Head of caudate nucleus (tissue), 42 donors: Measurements from ENCODE around the gene ANKRD13B.

Source experiments
- DNase-seq, 42 donors: peaks; one replicate each; pipeline versions ENCODE4 v3.0.0 to v3.0.0-alpha.2; 2020 to 2021; ENCODE audit warnings: mixed read lengths in 7 of 42
- intact Hi-C: fragments of 100-400 bp; cut with DNase I; formaldehyde crosslinking; loops from one replicate; pipeline ENCODE4 v1.15.0; 2022

The ANKRD13B gene

DNA sequence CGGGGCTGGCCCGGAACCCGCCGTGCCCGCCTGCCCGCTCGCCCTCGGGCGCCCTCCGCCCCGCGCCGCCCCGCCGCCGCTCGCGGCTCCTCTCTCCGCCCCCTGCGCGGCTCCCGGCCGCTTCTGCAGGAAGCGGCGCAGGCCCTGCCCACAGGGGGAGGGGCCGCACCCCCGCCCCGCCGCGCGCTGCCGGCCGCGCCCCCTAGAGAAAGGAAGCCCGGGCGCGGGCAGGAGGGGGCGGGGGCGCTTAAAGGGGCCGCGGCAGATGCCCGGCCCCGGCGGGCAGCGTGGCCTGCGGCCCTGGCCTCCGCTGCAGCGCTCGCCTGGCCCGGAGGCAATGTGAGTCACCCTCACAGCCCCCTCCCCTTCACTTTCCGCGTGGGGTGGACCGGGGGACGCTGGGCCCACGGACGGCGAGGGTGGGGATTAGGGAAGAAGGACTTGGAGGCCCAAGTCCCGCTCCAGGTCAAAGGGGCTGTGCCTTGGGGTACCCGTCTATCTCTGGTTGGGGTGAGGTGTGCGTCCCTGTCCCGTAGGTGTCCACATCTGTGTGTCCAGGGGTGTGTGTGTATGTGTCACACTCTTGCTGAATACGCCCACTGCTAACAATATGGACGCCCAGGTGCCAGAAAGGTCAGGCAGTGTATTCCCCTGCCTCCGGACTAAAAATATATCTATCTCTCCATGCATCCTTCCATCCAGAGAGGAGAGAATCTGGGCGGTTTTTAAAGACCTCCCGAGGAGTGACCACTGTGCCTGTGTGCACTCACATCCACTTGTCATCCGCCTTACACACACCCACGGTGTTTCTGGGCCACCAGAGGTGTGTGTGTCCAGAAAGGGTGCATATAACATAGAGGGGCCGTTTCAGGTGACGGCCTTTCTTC is 3.2 kb upstream of the ANKRD13B start, which contains the start of gene GIT1:
TSS of gene GIT1 (minus strand) at position 125 of the 887 bp plus-strand sequence. CDS start 270 bp downstream, outside the sequence.
- intact Hi-C loops: no loop called here
- peak; percentile 63 to 95 (median 89) for DNase-seq

DNA sequence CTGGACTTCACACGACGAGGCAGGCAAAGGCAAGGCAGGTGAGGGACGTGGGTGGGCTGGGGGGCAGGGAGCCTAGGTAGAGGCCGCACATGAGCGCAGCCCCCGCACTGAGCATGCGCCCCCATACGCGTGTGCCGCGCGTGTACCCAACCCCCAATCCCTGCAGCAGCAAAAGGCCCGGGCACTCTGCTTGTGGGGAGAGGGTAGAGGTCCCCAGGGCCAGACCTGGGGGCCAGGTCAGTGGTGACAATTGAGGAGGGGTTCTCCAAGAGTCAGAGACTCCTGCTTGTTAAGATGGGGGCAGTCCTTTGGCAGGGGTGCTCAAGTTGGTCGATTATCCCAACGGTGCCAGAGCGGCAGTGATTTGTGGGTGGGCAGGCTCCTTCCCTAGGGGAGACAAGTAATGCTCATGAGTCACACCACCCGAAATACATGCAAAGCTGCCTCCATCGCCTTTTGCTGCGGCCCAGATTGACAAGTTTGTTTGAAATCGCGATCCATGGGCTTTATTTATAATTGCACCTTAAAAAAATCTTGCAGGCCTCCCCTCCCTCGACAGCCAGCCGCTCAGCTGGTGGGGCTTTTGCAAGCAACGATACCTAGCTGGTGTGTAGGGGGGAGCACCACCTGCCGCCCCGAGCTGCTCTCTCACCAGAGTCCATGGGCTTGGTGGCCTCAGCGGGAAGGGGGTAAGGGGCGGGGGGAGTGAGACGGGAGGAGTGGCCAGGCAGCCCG is 2.4 kb upstream of the ANKRD13B start:
- DNase-seq: peak in 33 of 42 donors; percentile 54 to 87 (median 72)
- intact Hi-C loops: no loop called here

DNA sequence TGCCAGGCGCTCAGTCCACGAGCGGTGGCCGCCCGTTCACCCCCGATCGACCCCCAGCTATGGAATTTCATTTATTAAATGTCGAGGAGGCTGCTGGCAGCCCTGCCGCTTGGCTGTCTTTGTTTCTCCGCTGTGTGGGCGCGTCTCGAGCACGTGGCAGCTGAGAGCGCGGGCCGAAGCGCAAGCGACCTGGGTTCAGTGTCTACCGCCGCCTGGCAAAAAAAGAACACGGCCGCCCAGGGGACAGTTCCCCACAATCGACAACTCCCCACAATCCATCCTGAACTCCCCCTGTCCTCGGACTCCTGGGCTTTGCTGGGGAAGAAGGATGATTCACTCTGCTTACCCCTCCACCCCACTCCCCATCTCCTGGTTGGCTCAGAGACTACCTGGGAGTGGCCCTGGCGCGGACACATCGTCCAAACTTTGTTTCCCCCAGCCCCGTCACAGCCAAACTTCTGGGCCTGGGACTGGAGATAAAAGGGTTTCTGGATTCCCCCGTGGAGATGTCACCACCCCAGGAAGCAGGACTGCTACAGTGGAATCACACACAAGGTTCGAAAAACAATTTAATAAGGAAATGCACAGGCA is 1.7 kb upstream of the ANKRD13B start:
- intact Hi-C loops: no loop called here
- DNase-seq: peak in 36 of 42 donors; percentile 56 to 85 (median 71)

DNA sequence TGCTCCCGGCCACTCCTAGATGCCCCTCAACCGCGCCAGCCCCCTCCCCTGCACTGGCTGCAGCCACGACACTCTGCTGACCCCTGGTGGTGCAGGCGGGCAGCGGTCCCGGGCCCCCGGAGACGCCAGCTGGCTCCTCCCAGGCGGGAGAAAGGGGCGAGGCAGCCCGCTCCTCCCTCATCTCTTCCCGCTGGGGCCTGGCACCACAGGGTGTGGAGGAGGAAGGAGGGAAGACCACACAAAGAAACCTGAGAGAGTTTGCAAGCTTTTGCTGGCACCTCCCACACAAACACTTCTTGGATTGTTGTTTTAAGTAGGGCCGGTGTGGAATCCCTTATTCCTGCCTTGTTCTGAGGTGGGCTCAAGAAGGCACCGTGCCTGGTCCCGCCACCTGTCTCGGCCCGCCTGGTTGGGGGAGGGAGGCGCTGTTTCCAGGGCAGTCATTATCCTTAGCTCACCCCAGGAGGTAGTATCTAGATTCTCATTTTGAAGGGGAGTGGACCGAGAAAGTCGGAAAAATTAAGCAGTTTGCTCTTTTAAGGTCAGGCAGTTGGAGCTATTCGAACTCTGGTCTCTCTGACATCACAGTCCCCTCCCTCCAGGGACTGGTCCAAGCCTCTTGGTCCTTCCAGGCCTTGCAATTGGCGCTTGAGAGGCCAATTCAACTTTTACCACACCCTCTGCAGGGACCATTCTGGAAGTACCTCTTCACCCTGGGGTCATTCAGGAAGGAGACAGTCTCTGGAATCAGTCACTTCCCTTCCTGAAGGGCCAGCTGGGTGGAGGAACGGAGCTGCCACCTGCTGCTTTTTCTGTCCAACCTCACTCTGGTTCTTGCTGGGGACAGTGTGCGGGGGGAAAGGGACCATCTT is 959 bp upstream of the ANKRD13B start:
- peak; percentile 83 to 98 (median 94) for DNase-seq
- intact Hi-C loops: no loop called here

DNA sequence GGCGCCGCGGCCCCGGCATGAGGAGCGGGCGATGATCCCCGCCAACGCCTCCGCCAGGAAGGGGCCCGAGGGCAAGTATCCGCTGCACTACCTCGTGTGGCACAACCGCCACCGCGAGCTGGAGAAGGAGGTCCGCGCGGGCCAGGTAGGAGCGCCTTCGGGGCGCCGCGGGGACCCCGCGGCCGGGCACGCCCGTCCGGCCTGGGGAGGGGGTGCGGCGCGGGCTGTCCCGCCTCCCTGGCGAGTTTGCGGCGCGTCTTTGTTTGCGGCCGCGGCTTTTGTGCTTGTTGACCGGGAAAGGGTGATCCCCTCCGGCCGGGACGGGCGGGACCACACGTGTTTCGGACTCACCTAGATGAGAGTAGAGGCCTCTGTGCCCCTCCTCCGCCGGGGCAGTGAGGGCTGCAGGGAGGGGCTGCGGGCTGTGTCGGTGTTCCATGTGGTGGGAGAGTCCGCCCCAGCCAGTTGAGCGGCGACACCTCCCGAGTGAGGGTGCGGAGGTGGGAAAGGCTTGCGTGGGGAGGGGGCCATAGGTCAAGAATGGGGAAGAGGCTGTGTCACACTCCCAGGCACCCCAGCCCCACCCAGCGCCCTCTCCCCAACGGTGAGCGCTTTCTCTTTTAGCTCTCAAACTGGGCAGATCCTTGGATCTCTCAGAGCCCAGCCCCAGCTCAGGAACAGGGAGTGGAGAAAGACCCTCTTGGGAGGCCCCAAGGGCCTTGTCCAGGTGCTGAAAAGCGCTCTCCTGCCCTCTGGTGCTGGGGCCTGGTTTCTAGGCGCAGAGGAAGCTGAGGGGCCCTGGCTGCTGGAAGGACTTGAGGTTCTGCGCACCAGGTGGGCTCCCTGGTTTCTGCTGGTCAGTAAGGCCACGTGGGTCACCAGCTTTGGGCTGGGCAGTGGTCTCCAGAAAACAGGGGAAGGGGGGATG is 923 bp downstream of the ANKRD13B start:
- intact Hi-C loops: no loop called here
- peak in 14 of 42 donors; percentile 24 to 69 (median 32) for DNase-seq

DNA sequence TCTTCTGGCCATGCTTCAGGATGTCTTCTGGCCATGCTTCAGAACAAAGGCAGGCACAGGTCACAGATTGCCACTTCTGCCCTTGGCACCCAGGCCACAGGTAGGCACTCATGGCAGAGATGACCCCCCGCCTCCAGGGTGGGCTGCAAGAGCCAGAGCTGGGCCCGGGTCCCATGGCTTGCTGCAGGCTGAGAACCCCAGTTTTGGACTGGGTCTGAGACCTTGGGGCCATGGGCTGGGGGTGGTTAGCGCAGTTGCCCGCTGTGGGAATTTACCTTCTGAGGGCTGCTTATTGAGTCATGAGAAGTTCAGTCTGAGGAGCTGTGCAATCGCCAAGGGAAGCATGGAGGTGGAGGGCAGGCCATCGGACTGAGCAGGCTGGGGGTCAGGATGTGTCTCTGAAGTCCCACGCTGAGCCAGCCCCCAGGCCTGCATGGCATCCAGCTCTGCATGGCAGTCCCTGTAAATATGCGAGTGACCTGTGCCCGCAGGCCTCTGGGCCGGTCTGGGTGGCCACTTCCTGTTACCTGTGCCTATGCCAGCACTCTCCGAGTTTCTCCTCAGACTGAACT is 1.7 kb downstream of the ANKRD13B start:
- DNase-seq: peak in 7 of 42 donors; percentile 2 to 16 (median 7)
- intact Hi-C loops: no loop called here

DNA sequence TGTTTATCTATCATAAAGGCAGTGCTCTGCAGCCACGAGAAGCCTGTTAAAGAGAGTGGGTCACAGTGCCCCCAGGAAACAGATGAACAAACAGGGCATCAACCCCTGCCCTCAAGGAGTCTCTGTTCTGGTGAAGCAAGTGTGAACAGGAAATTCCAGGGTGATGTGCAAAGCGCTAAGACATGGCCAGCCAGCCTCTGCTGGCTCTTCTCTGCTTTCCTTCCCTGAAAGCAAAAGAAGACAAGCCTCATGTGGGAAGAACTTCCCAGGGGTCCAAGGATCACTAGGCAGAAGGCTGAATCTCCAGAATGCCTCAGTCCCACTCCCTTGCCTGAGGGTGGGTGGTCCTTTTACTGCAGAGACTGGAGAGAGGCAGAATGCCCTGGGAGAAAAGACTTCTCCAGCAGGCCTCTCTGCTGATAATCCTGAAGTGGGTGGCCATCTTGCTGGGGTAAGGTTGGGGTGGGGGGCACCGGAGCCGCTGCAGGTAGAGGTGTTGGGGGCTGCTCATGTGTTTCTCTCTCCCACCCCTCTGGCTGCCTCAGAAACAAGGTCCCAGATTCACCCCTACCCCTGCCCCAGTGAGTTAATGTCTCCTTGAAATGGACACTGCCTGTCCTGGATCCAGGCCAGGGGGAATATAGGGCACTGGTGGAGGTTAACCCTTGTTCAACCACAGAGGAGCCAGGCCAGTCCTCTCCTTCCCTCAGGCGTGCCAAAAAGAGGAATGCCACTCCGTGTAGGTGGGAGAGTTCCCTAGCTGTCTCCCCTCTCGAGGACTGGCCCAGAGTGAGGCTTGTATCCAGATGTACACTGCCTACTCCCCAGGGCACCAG is 2.4 kb downstream of the ANKRD13B start:
- intact Hi-C loops: no loop called here
- DNase-seq: peak in 3 of 42 donors; percentile 3 to 7 (median 4)

DNA sequence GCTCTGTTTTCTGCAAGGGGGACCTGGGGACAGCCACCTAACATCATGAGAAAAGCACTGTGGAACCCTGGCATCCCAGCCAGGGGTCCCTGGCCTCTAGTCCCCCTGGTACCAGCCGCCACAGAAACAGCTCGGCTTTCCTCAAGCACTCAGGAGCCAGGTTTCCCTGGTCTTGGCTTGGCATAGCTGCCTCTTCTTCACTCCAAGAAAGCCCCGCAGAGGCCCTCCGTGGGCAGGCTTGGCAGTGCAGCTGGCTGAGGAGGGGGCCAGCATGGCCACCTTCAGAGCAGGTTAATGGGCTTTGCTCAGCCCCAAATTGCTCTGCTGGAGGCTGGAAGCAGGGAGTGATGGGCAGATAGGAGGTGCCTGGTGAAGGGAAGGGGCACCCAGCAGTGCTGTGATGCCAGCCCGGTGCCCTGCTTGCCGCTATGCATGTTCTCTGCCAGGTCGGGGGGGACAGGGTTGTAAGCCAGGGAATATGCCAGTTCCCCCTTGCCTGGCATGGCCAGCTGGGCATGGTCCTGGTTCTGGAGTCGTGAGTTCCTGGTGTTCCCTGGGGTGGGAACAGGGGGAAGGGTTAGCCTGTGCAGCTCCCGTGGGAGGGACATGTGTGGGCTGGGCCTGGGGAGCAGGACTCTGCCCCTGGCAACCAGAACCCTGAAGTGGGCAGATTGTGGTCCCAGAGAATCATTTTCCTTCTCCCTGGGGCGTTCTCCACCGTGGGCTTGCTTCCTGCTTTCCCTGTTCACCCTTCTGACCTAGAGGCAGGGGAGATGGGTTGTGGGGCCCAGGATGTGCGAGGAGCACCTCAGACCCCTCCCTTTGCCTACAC is 3.2 kb downstream of the ANKRD13B start:
- intact Hi-C loops: no loop called here
- DNase-seq: peak in 5 of 42 donors; percentile 2 to 19 (median 6)

DNA sequence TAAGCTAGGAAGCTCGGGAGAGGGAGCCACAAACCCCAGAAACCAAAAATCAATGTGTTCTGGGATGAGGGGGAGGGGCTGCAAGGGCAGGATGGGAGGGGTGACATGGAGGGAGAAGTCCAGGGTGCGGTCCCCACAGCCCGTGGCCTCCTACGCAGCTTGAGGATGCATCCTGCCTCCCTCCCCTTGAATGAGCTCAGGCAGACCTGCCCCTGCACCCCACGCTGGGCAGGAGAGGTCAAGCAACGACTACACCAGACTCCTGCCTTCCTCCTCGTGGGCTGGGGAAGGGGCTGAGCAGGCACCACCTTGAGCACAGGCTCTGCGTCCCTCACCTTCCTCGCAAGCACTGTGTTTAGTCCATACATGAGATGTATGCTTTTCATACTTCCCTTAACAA is 3.9 kb downstream of the ANKRD13B start:
- DNase-seq: peak in 2 of 42 donors; percentile 2
- intact Hi-C loops: no loop called here

DNA sequence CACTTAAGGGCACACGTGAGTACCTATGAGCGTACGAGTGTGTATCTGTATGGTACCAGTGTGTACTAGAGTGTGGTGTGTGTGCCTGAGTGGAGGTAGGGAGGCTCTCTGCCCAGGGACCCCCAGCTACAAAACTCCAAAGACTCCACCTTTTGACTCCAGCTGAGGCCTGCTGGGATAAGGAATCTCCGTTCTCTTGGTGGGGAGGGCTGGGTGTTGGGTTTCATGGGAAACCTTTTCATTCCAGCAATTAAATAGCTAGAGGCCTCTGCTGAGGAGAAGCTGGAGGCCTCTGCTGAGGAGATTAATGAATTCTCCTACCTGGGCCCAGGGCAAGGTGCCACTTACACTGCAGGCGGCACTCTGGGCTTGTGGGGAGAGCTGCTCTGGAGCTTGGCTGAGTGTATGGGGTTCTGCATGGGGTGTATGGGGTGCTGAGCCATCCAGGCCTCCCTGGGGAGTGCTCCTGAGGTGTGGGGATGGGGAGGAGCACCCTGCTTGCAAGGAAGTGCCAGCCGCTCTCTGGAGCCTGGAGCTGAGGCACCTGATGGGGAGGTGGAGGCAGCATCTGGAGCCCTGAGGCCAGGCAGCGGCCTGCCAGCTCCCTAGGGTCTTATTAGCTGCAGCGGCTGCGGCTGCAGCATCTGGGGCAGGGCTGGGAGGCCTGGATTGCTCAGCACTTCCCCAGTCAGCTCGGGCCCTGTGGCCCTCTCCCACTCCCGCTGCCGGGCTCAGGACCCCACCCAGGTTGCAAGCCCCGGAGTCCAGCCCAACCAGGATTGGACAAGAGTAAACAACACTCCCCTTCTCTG is 4.6 kb downstream of the ANKRD13B start:
- intact Hi-C loops: no loop called here
- peak in 5 of 42 donors; percentile 2 to 16 (median 10) for DNase-seq

DNA sequence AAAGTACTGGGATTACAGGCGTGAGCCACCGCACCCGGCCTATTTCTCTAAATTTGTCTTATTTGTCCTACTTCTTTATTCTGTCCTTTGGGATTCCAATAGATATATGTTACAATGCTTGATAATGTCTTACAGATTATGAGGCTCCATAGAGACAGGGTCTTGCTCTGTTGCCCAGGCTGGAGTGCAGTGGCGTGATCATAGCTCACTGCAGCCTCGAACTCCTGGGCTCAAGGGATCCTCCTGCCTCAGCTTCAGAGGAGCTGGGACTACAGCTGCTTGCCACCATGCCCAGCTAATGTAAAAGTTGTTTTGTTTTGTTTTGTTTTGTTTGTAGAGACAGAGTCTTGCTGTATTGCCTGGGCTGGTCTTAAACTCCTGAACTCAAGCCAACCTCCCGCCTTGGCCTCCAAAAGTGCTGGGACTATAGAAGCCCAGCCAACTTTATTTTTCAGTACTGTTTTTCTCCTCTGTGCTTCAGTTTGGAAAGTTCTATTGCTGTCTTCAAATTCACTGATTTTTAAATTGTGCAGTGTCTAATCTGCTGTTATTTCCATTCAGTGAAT is 10.3 kb downstream of the ANKRD13B start:
- intact Hi-C loops: no loop called here
- no peak for DNase-seq

DNA sequence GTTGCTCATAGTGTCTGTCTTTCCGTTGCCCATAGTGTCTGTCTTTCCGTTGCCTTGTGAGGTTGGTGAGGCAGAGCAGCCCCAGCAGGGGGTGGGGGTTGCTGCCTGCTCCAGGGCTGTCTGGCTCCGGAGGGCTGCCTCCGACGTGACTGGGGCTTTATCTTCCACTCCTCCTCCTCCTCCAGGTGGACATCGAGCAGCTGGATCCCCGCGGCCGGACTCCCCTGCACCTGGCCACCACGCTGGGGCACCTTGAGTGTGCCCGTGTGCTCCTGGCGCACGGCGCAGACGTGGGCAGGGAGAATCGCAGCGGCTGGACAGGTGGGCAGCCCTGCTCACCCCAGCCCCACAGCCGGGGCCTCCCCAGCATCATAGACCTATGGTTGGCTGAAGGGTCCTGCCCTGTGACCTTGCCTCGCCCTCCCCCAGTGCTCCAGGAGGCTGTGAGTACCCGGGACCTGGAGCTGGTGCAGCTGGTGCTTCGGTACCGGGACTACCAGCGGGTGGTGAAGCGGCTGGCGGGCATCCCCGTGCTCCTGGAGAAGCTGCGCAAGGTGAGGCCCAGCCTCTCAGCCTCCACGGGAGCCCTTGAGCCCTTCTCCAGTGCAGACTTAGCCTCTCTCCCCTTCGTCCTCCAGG is 14.7 kb downstream of the ANKRD13B start:
- intact Hi-C loops: no loop called here
- no peak for DNase-seq

DNA sequence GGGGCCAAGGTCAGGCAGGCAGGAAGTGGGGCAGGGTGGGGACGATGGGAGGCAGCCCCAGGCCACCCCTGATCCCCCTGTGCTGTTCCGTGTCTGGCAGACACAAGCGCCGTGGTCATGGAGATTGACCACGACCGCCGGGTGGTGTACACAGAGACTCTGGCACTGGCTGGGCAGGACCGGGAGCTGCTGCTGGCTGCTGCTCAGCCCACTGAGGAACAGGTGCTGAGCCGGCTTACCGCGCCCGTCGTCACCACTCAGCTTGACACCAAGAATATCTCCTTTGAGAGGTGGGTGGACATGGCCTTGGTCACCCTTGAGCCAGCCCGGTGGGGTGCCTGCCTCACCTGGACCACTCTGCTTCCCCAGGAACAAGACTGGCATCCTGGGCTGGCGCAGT is 16.1 kb downstream of the ANKRD13B start:
- intact Hi-C loops: no loop called here
- DNase-seq: peak in 1 of 42 donors; percentile 16

DNA sequence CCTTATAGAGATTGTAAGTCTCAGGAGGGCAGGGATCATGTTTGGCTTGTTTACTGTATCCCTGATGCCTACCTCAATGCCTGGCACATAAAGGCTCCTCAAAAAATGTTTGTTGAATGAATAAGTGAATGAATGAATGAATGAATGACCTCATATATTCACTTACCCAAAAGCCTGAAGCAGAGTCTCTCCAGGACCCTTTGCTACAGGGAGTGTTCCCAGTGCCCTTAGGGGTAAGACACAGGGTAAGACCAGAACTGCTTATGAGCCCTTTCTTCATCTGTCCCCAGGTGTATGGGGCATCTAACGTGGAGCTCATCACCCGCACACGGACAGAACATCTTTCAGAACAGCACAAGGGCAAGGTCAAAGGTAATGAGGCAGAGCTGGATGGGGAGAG is 17.5 kb downstream of the ANKRD13B start:
- intact Hi-C loops: no loop called here
- peak in 1 of 42 donors; percentile 0 for DNase-seq
